NCI-H226 (cell line): ENCODE measurements around the gene RASSF8.
"Not testable (repeated sequence)": the region's sequence is repeated elsewhere in the genome, so short reads cannot be mapped to it uniquely, and the experiment has no call there.

Source experiments
- DNase-seq: peaks from one replicate; pipeline ENCODE4 v3.0.0-alpha.2; 2015

RASSF8 gene

GRCh38 chr12:26030371-26030770, 71.9 kb downstream of the RASSF8 start:
- no peak for DNase-seq

- DNase-seq, result no peak
Measured at GRCh38 chr12:26031318-26031717, 72.8 kb downstream of the RASSF8 start.

- no peak for DNase-seq
Measured at GRCh38 chr12:26031827-26032226, 73.3 kb downstream of the RASSF8 start.

GRCh38 chr12:26032290-26032689, 73.8 kb downstream of the RASSF8 start:
- no peak for DNase-seq

GRCh38 chr12:26032719-26033241, 74.3 kb downstream of the RASSF8 start:
- no peak for DNase-seq

GRCh38 chr12:26034371-26035142, 76.1 kb downstream of the RASSF8 start:
- DNase-seq, result peak; percentile 79

- no peak for DNase-seq
Measured at GRCh38 chr12:26036877-26037276, 78.4 kb downstream of the RASSF8 start.

GRCh38 chr12:26037615-26038220, 79.2 kb downstream of the RASSF8 start:
- DNase-seq, result no peak

GRCh38 chr12:26042645-26043044, 84.2 kb downstream of the RASSF8 start:
- no peak for DNase-seq

- DNase-seq, result no peak
Measured at GRCh38 chr12:26043135-26044006, 84.9 kb downstream of the RASSF8 start.

- peak; percentile 22 for DNase-seq
Measured at GRCh38 chr12:26044007-26044394, 85.5 kb downstream of the RASSF8 start.

- no peak for DNase-seq
Measured at GRCh38 chr12:26044592-26044991, 86.1 kb downstream of the RASSF8 start.

- no peak for DNase-seq
Measured at GRCh38 chr12:26046203-26046602, 87.7 kb downstream of the RASSF8 start.

- DNase-seq, result no peak
Measured at GRCh38 chr12:26046906-26047305, 88.4 kb downstream of the RASSF8 start.

GRCh38 chr12:26047401-26048226, 89.1 kb downstream of the RASSF8 start:
- DNase-seq, result no peak

GRCh38 chr12:26052652-26053051, 94.2 kb downstream of the RASSF8 start:
- DNase-seq, result no peak

GRCh38 chr12:26054383-26054782, 95.9 kb downstream of the RASSF8 start:
- no peak for DNase-seq

- no peak for DNase-seq
Measured at GRCh38 chr12:26055087-26055486, 96.6 kb downstream of the RASSF8 start.

GRCh38 chr12:26056335-26056734, 97.9 kb downstream of the RASSF8 start:
- DNase-seq, result peak; percentile 39

GRCh38 chr12:26057271-26057670, 98.8 kb downstream of the RASSF8 start:
- not testable (repeated sequence) for DNase-seq

- peak; percentile 45 for DNase-seq
Measured at GRCh38 chr12:26058308-26058707, 99.8 kb downstream of the RASSF8 start.

GRCh38 chr12:26058818-26059217, 100.3 kb downstream of the RASSF8 start:
- peak; percentile 59 for DNase-seq
